Stimulated activated CD4-positive, alpha-beta T cell treated with anti-CD3 and anti-CD28 coated beads, Interleukin-2, amount 100 ng/mL, for 24 hours (primary cell): Measurements from ENCODE around the gene ANP32E.
A peak's percentile ranks its signal among the peaks of the same experiment; 100 is the strongest.

Experiments used
- DNase-seq, 2 donors: peaks; one replicate each; pipeline ENCODE4 v3.0.0-alpha.2; 2020

ANP32E gene

GRCh38 chr1:150235852-150236613, at the start of gene ANP32E:
Gene ANP32E, minus strand, starts transcription at chr1:150236112. Its CDS starts 326 bp downstream, at chr1:150235786.
- peak; percentile 90 to 93 for DNase-seq

GRCh38 chr1:150283260-150283659, 47.3 kb upstream of the ANP32E start:
- no peak for DNase-seq

DNA sequence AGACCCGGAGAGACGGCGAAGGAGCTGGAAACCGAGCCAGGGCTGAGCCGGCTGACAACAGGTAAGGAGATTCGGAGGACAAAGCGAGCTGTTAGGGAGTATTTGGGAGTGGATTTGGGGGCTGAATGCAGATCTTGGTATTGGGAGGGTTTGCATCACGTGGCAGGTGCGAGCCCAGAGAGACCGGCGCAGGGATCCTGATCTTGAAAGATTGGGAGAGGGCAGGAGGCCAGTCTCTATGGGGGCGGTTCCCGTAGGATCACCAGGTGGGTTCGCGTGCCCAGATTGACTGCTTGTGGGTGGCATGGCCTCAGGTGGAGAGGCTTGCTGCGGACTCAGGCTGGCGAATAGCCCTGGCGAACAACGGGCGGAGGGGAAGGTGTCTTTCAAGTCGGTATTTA, 46.6 kb upstream of the ANP32E start:
- DNase-seq, result no peak

DNA sequence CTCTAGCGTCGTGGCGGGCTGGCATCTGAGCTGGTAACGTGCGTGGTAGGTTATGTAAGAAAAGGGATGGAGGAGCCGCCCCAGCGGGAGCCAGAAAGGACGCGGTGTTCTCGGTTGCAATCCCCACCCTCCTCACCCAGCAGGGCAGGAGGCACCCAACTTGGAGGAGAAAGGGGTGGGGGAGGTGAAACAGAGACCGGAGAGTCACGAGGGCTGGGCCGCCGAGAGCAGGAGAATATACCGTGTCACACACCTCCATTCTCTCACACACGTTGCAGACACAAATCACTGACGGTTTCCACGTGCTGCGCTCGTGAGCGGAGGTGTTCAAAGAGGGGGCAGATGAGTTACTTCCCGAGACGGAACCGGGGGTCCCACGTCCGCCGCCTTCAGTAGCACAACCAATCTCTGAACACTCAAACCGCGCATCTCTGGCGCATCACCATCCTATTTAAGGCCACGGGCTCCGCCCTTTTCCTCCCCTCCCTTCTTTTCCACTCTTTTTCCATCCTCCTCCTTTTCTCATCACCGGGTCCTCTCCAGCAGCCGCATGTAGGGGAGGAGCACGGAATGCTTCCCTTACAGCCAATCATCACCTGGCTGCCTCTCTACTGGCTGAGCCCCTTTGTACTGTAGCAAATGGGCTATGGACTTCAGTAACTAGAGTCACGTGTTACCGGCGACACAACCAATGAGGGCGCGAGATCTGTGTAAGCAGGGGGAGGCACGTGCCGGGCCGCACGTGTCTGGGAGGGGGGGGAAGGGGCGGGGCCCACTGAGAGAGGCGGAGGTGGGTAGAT, 46.0 kb upstream of the ANP32E start, which contains the start of gene CIART:
CIART (plus strand) TSS at position 797 of the 800 bp plus-strand sequence. CDS start 714 bp downstream, outside the sequence.
- DNase-seq, result peak; percentile 70 to 76

DNA sequence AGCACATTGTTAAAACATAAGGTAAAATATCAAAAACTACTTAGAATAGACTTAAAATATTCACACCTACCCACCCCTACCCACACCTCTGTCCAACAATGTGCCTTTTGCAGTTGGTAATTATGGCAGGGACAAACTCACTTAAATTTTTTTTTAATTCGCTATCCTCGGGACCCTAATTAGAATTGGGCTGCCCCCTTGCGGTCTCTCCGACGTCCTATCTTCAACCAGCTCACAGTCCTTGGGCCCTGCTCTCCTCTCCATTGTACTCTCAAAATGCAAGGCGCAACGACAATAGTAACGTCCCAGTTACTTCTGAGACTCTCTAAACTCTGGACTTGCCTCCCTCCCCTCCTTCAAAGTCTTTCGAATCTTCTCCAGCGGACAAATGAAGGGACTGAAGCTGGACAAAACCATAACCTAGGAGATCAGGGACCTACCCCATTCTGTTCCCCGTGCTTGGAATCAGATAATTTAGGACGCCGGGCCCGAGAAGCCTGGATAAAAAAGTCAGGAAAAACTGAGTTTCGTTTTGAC, 45.4 kb upstream of the ANP32E start:
- DNase-seq, result peak; percentile 63 to 65

- DNase-seq, result no peak
Observed at GRCh38 chr1:150280138-150280707, 44.3 kb upstream of the ANP32E start.

- no peak for DNase-seq
Observed at GRCh38 chr1:150273311-150273710, 37.4 kb upstream of the ANP32E start.

DNA sequence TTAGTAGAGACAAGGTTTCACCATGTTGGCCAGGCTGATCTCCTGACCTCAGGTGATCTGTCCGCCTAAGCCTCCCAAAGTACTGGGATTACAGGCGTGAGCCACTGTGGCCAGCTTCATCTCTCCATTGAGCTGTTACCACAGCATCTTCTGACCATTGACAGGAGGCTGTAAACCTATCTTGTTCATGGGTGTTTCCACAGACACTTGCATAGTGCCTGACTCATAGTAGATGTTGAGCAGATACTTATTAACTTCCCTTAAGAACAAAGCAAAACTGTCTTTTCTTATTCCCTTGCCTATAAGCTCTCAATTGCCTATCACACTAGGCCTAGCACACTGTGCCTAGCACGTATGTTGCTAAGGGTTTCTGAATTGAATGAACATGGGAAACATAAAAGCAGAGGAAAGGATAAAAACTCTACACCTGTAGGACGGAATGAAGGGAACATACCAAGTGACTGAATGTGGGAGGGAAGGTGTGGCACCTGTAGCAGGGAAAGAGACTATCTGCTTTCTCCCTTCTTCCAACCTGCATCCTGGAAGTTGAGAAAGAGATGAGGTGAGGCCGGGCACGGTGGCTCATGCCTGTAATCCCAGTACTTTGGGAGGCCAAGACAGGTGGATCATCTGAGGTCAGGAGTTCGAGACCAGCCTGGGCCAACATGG, 35.5 kb upstream of the ANP32E start:
- DNase-seq, result no peak

DNA sequence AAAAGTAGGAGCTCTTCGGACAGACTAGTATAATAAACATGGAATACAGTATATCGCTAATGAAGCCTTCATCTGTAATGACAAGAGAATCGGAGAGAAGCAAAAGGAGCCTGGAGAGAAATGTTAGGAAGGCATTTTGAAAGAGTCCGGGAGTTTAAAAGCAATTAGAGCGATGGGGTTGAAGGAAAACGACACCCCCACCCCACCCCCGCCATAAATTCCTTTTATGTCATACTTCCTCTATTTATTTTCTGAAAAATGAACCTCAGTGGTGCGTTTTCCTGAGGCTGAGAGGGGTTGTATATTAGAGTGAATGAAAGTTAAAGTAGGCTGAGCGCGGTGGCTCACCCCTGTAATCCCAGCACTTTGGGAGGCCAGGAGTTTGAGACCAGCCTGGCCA, 33.5 kb upstream of the ANP32E start:
- no peak for DNase-seq

- DNase-seq, result peak; percentile 94
Observed at GRCh38 chr1:150268705-150269403, 32.9 kb upstream of the ANP32E start, which contains the start of gene APH1A. Gene APH1A, minus strand, starts transcription at chr1:150269016. Its CDS starts 206 bp downstream, at chr1:150268810.

- peak; percentile 25 to 45 for DNase-seq
Observed at GRCh38 chr1:150268340-150268704, 32.4 kb upstream of the ANP32E start.

GRCh38 chr1:150267896-150268295, 32.0 kb upstream of the ANP32E start:
- no peak for DNase-seq

DNA sequence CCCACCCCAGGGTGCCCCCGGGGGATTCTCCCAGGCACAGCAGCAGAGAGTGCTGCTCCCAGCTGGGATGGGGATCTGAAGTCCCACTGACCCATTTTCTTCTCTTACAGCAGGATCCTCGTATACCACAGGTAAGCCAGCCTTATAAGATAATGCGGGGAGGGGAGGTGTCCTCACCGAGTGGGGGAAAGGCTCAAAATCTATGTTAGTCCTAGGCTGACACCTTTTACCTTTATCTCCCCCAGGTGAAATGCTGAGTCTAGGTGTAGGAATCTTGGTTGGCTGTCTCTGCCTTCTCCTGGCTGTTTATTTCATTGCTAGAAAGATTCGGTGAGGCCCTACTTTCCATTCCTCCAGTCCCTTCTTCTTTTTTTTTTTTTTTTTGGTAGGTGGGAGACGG, 27.6 kb upstream of the ANP32E start:
- DNase-seq, result no peak

DNA sequence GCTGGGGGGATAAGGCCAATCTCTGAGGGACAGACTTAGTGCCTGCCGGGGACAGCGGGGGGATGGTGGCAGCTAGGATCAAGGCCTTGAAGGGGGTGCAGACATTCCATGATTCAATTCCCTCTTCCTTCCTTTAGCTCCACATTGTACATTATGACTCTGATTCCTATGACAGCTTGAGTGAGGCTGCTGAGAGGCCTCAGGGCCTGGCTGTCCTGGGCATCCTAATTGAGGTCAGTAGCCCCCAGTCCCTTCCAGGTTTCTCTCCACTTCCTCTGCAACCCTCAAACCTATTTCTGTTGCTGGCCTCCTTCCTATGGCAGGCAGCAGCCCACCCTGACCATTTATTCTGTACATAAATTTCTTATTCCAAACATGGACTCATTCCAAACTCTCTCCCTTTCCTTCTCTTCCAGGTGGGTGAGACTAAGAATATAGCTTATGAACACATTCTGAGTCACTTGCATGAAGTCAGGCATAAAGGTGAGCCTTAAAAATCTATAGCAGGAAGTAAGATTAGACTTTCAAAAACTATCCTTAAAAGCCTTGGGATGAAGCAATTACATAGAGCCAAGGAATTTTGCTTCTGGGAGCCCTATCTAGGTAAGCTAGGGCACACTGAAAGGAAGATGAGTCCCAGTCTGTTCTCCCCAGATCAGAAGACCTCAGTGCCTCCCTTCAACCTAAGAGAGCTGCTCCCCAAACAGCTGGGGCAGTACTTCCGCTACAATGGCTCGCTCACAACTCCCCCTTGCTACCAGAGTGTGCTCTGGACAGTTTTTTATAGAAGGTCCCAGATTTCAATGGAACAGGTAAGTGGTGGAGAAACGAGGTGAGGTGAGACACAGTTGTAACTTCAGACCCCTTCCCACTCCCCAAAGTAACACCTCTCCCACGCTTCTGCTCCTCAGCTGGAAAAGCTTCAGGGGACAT, 26.7 kb upstream of the ANP32E start:
- DNase-seq, result no peak

- DNase-seq, result no peak
Observed at GRCh38 chr1:150261367-150261766, 25.5 kb upstream of the ANP32E start.

DNA sequence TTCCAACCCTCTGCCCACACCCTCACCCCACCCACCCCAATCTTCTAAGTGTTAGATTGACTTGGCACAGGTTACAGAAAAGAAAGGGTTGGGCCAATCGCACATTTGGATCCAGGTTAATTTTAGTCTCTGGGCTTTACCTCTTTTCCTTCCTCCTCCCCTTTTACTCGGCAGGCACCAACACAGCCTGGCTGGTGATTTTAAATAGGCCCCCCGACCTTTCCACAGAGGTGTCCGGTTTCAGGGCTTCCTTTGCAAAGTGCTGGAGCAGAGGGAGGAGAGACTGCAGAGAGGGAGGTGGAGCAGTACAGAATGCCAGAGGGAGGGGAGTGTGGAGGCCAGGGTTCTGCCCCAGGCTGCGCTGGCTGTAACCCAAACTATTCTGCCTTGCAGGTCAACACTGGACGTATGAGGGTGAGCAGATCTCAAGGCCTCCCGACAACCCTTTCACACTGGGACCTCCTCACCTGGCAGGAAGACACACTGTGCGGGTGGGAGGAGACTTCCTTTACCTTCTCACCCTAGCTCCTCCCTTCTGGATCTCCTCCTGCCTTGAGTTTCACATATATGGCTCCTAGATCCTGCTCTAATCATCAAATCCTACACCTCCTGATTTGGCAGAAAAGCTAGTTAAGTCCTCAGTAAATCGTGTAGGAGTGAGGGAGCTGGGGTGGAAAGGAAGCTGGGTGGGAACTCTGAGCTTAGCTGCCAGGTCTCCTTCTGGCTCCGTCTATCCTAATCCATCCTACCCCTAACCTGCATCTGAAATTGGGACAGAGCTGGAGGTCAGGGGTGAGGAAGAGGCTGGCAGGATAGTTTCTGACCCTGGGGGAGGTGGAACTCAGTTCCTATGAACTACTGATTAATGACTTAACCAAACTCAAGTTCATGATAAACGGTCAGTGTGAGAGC, 24.1 kb upstream of the ANP32E start:
- no peak for DNase-seq

GRCh38 chr1:150259217-150259616, 23.3 kb upstream of the ANP32E start:
- DNase-seq, result no peak

- no peak for DNase-seq
Observed at GRCh38 chr1:150257624-150258585, 22.0 kb upstream of the ANP32E start, which contains the start of gene CA14. Gene CA14, plus strand, starts transcription at chr1:150257774. Its CDS starts 355 bp downstream, at chr1:150258129.
